Hepatocyte (in vitro differentiated cells): ENCODE results near the gene RASSF3.

Experiments
- EZH2 ChIP-seq: fragments of 200-600 bp; sonication (generic); IDR thresholded peaks from 2 replicates; pipeline ENCODE4 v1.6.1; 2016; ENCODE audit warnings: antibody characterized with exemption, mild to moderate bottlenecking, borderline replicate concordance
- EZH2phosphoT487 ChIP-seq: fragments of 200-600 bp; sonication (generic); IDR thresholded peaks from one replicate; pipeline ENCODE4 v1.6.1; 2018; ENCODE audit warnings: antibody characterized with exemption, mild to moderate bottlenecking, low read depth, moderate library complexity; ENCODE audit not compliant: unreplicated experiment, severe bottlenecking
- TF ChIP-seq, protein P1 (sequence below): fragments of 200-600 bp; sonication (generic); IDR thresholded peaks from 2 replicates; pipeline ENCODE4 v1.5.1; 2016; ENCODE audit warnings: antibody characterized with exemption, mild to moderate bottlenecking; ENCODE audit not compliant: poor library complexity

DNA sequence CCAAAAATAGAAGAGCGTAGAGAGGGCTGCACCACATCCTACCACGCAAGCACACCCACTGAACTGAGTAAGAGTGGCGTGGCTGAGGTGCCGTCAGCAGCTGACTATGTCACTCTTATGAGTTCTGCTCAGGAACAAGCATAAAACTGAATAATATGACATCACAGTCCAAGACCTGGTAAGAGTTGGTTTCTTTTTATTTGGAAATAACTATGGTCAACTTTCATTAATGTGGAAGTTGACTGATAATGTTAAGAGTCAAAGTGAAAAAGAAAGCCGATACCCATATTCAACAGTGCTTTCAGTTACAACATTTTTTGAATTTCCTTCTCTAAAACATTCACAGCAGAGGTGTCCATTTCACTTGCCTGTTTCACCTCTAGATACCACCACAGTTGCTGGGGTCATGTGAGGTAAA is 104.3 kb downstream of the RASSF3 start:
- TF ChIP-seq, protein P1, sequence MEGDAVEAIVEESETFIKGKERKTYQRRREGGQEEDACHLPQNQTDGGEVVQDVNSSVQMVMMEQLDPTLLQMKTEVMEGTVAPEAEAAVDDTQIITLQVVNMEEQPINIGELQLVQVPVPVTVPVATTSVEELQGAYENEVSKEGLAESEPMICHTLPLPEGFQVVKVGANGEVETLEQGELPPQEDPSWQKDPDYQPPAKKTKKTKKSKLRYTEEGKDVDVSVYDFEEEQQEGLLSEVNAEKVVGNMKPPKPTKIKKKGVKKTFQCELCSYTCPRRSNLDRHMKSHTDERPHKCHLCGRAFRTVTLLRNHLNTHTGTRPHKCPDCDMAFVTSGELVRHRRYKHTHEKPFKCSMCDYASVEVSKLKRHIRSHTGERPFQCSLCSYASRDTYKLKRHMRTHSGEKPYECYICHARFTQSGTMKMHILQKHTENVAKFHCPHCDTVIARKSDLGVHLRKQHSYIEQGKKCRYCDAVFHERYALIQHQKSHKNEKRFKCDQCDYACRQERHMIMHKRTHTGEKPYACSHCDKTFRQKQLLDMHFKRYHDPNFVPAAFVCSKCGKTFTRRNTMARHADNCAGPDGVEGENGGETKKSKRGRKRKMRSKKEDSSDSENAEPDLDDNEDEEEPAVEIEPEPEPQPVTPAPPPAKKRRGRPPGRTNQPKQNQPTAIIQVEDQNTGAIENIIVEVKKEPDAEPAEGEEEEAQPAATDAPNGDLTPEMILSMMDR: no peak
- TF ChIP-seq EZH2: no peak
- no peak for TF ChIP-seq EZH2phosphoT487
